HTERT RPE-1 (cell line): ENCODE measurements around the gene ATG16L1.
"Not testable (repeated sequence)": the region's sequence is repeated elsewhere in the genome, so short reads cannot be mapped to it uniquely, and the experiment has no call there.

Experiments used
- in situ Hi-C: fragments of 300-500 bp; cut with MboI; formaldehyde crosslinking; loops from 4 replicates; pipeline ENCODE4 v1.14.3; 2020; ENCODE audit warnings: low sequenced_read_pairs

ATG16L1 gene

GRCh38 chr2:233328922-233329321 lies 77.4 kb downstream of the ATG16L1 start:
- in situ Hi-C loops = no loop called here

- in situ Hi-C loops = no loop called here
These were observed 78.1 kb downstream of the ATG16L1 start for GRCh38 chr2:233329489-233330135.

- in situ Hi-C loops = no loop called here
These were observed 80.1 kb downstream of the ATG16L1 start for GRCh38 chr2:233331536-233331935.

GRCh38 chr2:233332125-233332524 lies 80.7 kb downstream of the ATG16L1 start:
- in situ Hi-C loops = no loop called here

GRCh38 chr2:233334915-233335314 lies 83.4 kb downstream of the ATG16L1 start:
- in situ Hi-C loops = no loop called here

GRCh38 chr2:233336091-233336490 lies 84.6 kb downstream of the ATG16L1 start:
- in situ Hi-C loops = not testable (repeated sequence)

GRCh38 chr2:233336541-233336940 lies 85.1 kb downstream of the ATG16L1 start:
- in situ Hi-C loops = no loop called here

GRCh38 chr2:233338046-233338445 lies 86.6 kb downstream of the ATG16L1 start:
- in situ Hi-C loops = no loop called here

GRCh38 chr2:233338812-233339368 lies 87.4 kb downstream of the ATG16L1 start:
- in situ Hi-C loops = no loop called here

GRCh38 chr2:233339427-233339826 lies 88.0 kb downstream of the ATG16L1 start:
- in situ Hi-C loops = no loop called here

- in situ Hi-C loops = no loop called here
These were observed 89.8 kb downstream of the ATG16L1 start for GRCh38 chr2:233341296-233341695.

- in situ Hi-C loops = no loop called here
These were observed 90.8 kb downstream of the ATG16L1 start for GRCh38 chr2:233342301-233342700.

- in situ Hi-C loops = no loop called here
These were observed 91.8 kb downstream of the ATG16L1 start for GRCh38 chr2:233343171-233343705.
